Thyroid gland (tissue), 4 donors: Measurements from ENCODE around the gene B3GNT4. TPM values are rescaled to one million over a fixed set of nuclear protein-coding genes. Genes with fewer than 3 reads are reported as not detected.

ENCODE experiments used
- DNase-seq, 2 donors: peaks; one replicate each; pipeline ENCODE4 v3.0.0-alpha.2; 2019
- H3K27ac ChIP-seq, 3 donors: fragments of 200-600 bp; sonication (generic); 1 replicate in 2 of 3; 2 replicates in 1 of 3; pipeline ENCODE4 v1.5.1; 2016 to 2019; ENCODE audit warnings: mild to moderate bottlenecking in 1 of 3, moderate library complexity in 1 of 3
- H3K27me3 ChIP-seq: fragments of 200-600 bp; sonication (generic); one replicate; pipeline ENCODE4 v1.5.1; 2019
- H3K36me3 ChIP-seq, 2 donors: fragments of 200-600 bp; sonication (generic); one replicate each; pipeline ENCODE4 v1.5.1; 2016 to 2019
- H3K4me1 ChIP-seq, 2 donors: fragments of 200-600 bp; sonication (generic); one replicate each; pipeline ENCODE4 v1.5.1; 2017 to 2019
- H3K4me3 ChIP-seq, 3 donors: fragments of 200-600 bp; sonication (generic); replicated peaks in 1 of 3; 1 replicate in 2 of 3; 2 replicates in 1 of 3; pipeline ENCODE4 v1.5.1; 2016; ENCODE audit warnings: mild to moderate bottlenecking in 1 of 3
- H3K9me3 ChIP-seq: fragments of 200-600 bp; sonication (generic); one replicate; pipeline ENCODE4 v1.5.1; 2017
- POLR2A ChIP-seq, 2 donors: fragments of 450-650 bp; IDR thresholded peaks; one replicate each; pipeline ENCODE4 v1.6.1; 2017; ENCODE audit warnings: antibody characterized with exemption in 2 of 2, mild to moderate bottlenecking in 2 of 2, moderate library complexity in 1 of 2
- WGBS, 2 donors: methylation state at CpG; one replicate each; pipeline ENCODE4 v1.1.5; 2017; 5-methylcytosine and 5-hydroxymethylcytosine counted together
- intact Hi-C: fragments of 100-400 bp; cut with DNase I; formaldehyde crosslinking; loops from one replicate; pipeline ENCODE4 v1.15.1; 2023
- total RNA-seq, 4 donors: library from RNA; depleted of rRNA; stranded (reverse); fragments of >200 nt; gene quantifications; one replicate each; pipeline ENCODE4 v1.2.3, GENCODE V29; 2016
- TF ChIP-seq, protein P1 (sequence below), 6 experiments: fragments of 200-600 bp in 3 of 6; fragments of 450-650 bp in 3 of 6; sonication (generic) in 3 of 6; IDR thresholded peaks; one replicate each; pipeline ENCODE4 v1.5.1; 2016 to 2019; ENCODE audit warnings: antibody characterized with exemption in 6 of 6, mild to moderate bottlenecking in 2 of 6, inconsistent platforms in 1 of 6, moderate library complexity in 1 of 6

The B3GNT4 gene
- total RNA-seq, 4 donors from 2014 or later: 0.11 to 0.13 TPM; not detected in 2

GRCh38 chr12:122206976-122207375 is 3.5 kb downstream of the B3GNT4 start:
- Histone ChIP-seq H3K36me3 (peaks cover 37 to 48% of the 10 kb centered on the region in 2 donors), H3K4me1 (peaks cover 0 to 14% of the 10 kb centered on the region in 2 donors), H3K27ac (no peak overlapping the region), H3K9me3 (no peaks in the 10 kb centered on the region), H3K27me3 (no peaks in the 10 kb centered on the region), H3K4me3 (no peak overlapping the region)
- DNase-seq: no peak
- intact Hi-C loops: no loop called here
- no peak for TF ChIP-seq POLR2A (IDR thresholded peaks at IDR 0.05)
- TF ChIP-seq, protein P1, sequence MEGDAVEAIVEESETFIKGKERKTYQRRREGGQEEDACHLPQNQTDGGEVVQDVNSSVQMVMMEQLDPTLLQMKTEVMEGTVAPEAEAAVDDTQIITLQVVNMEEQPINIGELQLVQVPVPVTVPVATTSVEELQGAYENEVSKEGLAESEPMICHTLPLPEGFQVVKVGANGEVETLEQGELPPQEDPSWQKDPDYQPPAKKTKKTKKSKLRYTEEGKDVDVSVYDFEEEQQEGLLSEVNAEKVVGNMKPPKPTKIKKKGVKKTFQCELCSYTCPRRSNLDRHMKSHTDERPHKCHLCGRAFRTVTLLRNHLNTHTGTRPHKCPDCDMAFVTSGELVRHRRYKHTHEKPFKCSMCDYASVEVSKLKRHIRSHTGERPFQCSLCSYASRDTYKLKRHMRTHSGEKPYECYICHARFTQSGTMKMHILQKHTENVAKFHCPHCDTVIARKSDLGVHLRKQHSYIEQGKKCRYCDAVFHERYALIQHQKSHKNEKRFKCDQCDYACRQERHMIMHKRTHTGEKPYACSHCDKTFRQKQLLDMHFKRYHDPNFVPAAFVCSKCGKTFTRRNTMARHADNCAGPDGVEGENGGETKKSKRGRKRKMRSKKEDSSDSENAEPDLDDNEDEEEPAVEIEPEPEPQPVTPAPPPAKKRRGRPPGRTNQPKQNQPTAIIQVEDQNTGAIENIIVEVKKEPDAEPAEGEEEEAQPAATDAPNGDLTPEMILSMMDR (IDR thresholded peaks at IDR 0.05): no peak
- WGBS, 2 donors: 92 to 100% methylated on average over 1 to 5 of the region's 8 CpGs

GRCh38 chr12:122207391-122207790 is 3.9 kb downstream of the B3GNT4 start:
- DNase-seq: no peak
- no peaks in the 10 kb centered on the region for H3K9me3 ChIP-seq
- WGBS, 2 donors: 92 to 93% methylated on average over 8 of the region's 8 CpGs
- H3K4me1 ChIP-seq: peaks cover 0 to 14% of the 10 kb centered on the region in 2 donors
- H3K27me3 ChIP-seq: no peaks in the 10 kb centered on the region
- no peak overlapping the region for H3K27ac ChIP-seq
- peaks cover 40 to 52% of the 10 kb centered on the region in 2 donors for H3K36me3 ChIP-seq
- TF ChIP-seq, protein P1 (IDR thresholded peaks at IDR 0.05): no peak
- TF ChIP-seq POLR2A (IDR thresholded peaks at IDR 0.05): no peak
- intact Hi-C loops: no loop called here
- H3K4me3 ChIP-seq: no peak overlapping the region

- TF ChIP-seq, protein P1 (IDR thresholded peaks at IDR 0.05): no peak
- no peak for TF ChIP-seq POLR2A (IDR thresholded peaks at IDR 0.05)
- Histone ChIP-seq H3K27ac (no peak overlapping the region), H3K9me3 (no peaks in the 10 kb centered on the region), H3K36me3 (peaks cover 49 to 60% of the 10 kb centered on the region in 2 donors), H3K4me3 (no peak overlapping the region), H3K27me3 (no peaks in the 10 kb centered on the region), H3K4me1 (peaks cover 0 to 10% of the 10 kb centered on the region in 2 donors)
- 92 to 95% methylated on average over 17 to 18 of the region's 18 CpGs for WGBS, 2 donors
- intact Hi-C loops: no loop called here
- DNase-seq: no peak
These were observed 4.7 kb downstream of the B3GNT4 start for GRCh38 chr12:122208073-122208820.

- intact Hi-C loops: no loop called here
- DNase-seq: no peak
- Histone ChIP-seq H3K4me3 (no peak overlapping the region), H3K36me3 (peaks cover 70 to 71% of the 10 kb centered on the region in 2 donors), H3K27ac (no peak overlapping the region), H3K27me3 (no peaks in the 10 kb centered on the region), H3K4me1 (no peaks in the 10 kb centered on the region), H3K9me3 (no peaks in the 10 kb centered on the region)
- 89 to 90% methylated on average over 5 of the region's 5 CpGs for WGBS, 2 donors
- no peak for TF ChIP-seq POLR2A (IDR thresholded peaks at IDR 0.05)
- TF ChIP-seq, protein P1 (IDR thresholded peaks at IDR 0.05): no peak
These were observed 12.3 kb downstream of the B3GNT4 start for GRCh38 chr12:122215771-122216170.

- intact Hi-C loops: no loop called here
- Histone ChIP-seq H3K36me3 (peaks cover 64 to 67% of the 10 kb centered on the region in 2 donors), H3K27ac (no peak overlapping the region), H3K9me3 (no peaks in the 10 kb centered on the region), H3K4me1 (no peaks in the 10 kb centered on the region), H3K27me3 (no peaks in the 10 kb centered on the region), H3K4me3 (no peak overlapping the region)
- TF ChIP-seq, protein P1 (IDR thresholded peaks at IDR 0.05): no peak
- TF ChIP-seq POLR2A (IDR thresholded peaks at IDR 0.05): no peak
- 89 to 93% methylated on average over 1 of the region's 1 CpG for WGBS, 2 donors
- no peak for DNase-seq
These were observed 12.9 kb downstream of the B3GNT4 start for GRCh38 chr12:122216445-122216844.
